Subcutaneous preadipocyte (primary cell): ENCODE data around the gene DDAH2. TPM values are rescaled to one million over a fixed set of nuclear protein-coding genes. Genes with fewer than 3 reads are reported as not detected.

Source experiments
- small RNA-seq: library from RNA; depleted of rRNA; stranded (forward); fragments of <200 nt; gene quantifications from one replicate; pipeline ENCODE3, GENCODE V24; 2012
- total RNA-seq: library from RNA; depleted of rRNA; stranded (reverse); fragments of >200 nt; gene quantifications from 2 replicates; pipeline ENCODE4 v1.2.3, GENCODE V29; 2012

The DDAH2 gene
- total RNA-seq, result 22.7 and 32.0 TPM in 2 replicates

GRCh38 chr6:31728767-31729514 lies at the start of gene DDAH2:
DDAH2 (minus strand) TSS chr6:31729299; CDS start chr6:31729161, 138 bp downstream.

GRCh38 chr6:31776989-31777666 lies 48.0 kb upstream of the DDAH2 start, which contains the start of gene VWA7:
VWA7 (minus strand) TSS chr6:31777328; CDS start chr6:31776779, 549 bp downstream.

GRCh38 chr6:31762356-31762755 lies 33.3 kb upstream of the DDAH2 start, which contains the start of gene SAPCD1:
SAPCD1 (plus strand) TSS chr6:31762656; CDS start chr6:31763055, 399 bp downstream.

GRCh38 chr6:31739639-31740396 lies 10.7 kb upstream of the DDAH2 start, which contains the start of gene MSH5:
MSH5 (plus strand) TSS chr6:31740005; CDS start chr6:31740467, 462 bp downstream.

GRCh38 chr6:31736021-31736767 lies 7.1 kb upstream of the DDAH2 start, which contains the start of gene CLIC1:
CLIC1 (minus strand) TSS chr6:31736530; CDS start chr6:31736300, 230 bp downstream.

GRCh38 chr6:31723245-31723979 lies 5.7 kb downstream of the DDAH2 start, which contains the start of gene MPIG6B:
MPIG6B (plus strand) TSS chr6:31723373; CDS start chr6:31723384, 11 bp downstream.

GRCh38 chr6:31721351-31722020 lies 7.6 kb downstream of the DDAH2 start, which contains the start of gene LY6G6C:
LY6G6C (minus strand) TSS chr6:31721746; CDS start chr6:31721679, 67 bp downstream.

GRCh38 chr6:31715022-31715958 lies 13.8 kb downstream of the DDAH2 start, which contains the start of gene LY6G6D:
LY6G6D (plus strand) TSS chr6:31715348; CDS start chr6:31715356, 8 bp downstream.

GRCh38 chr6:31706599-31706998 lies 22.5 kb downstream of the DDAH2 start, which contains the start of gene LY6G6F:
LY6G6F (plus strand) TSS chr6:31706866; CDS start chr6:31706907, 41 bp downstream.

GRCh38 chr6:31702819-31703716 lies 26.0 kb downstream of the DDAH2 start, which contains the start of gene ABHD16A:
ABHD16A (minus strand) TSS chr6:31703324; CDS start chr6:31703281, 43 bp downstream.

GRCh38 chr6:31680226-31681134 lies 48.6 kb downstream of the DDAH2 start, which contains the start of gene LY6G5C:
LY6G5C (minus strand) TSS chr6:31681067; CDS start chr6:31680373, 694 bp downstream.

Small RNA genes within 50 kb of the gene (small RNA-seq; reads per million reads assigned to genes)
- gene LY6G6D (not detected), gene MIR4646 (not detected), gene MSH5-SAPCD1 (not detected), gene RF00019 (not detected), gene RNU6-850P (not detected), gene SAPCD1 (0.08 reads per million)

Other genes starting within 250 kb of the DDAH2 start
- gene MICB, start 231.2 kb downstream of the DDAH2 start, total RNA-seq, result 10.7 and 11.1 TPM in 2 replicates
- gene MCCD1, start 200.3 kb downstream of the DDAH2 start, total RNA-seq, result not detected in 2 replicates
- gene DDX39B, start 187.3 kb downstream of the DDAH2 start, total RNA-seq, result 448 and 514 TPM in 2 replicates
- 1.8 TPM in 2 replicates for gene ATP6V1G2, start 182.7 kb downstream of the DDAH2 start, total RNA-seq
- gene NFKBIL1, start 181.7 kb downstream of the DDAH2 start, total RNA-seq, result 22.3 and 29.0 TPM in 2 replicates
- gene LTA, start 157.0 kb downstream of the DDAH2 start, total RNA-seq, result not detected in 2 replicates
- gene TNF, start 153.7 kb downstream of the DDAH2 start, total RNA-seq, result not detected in 2 replicates
- not detected in 2 replicates for gene LTB, start 146.9 kb downstream of the DDAH2 start, total RNA-seq
- gene LST1, start 143.0 kb downstream of the DDAH2 start, total RNA-seq, result not detected in 2 replicates
- gene NCR3, start 136.3 kb downstream of the DDAH2 start, total RNA-seq, result not detected in 2 replicates
- not detected in 2 replicates for gene AIF1, start 114.1 kb downstream of the DDAH2 start, total RNA-seq
- 54.7 and 90.9 TPM in 2 replicates for gene PRRC2A, start 108.6 kb downstream of the DDAH2 start, total RNA-seq
- gene BAG6, start 76.6 kb downstream of the DDAH2 start, total RNA-seq, result 145 and 182 TPM in 2 replicates
- 0.59 and 1.1 TPM in 2 replicates for gene APOM, start 73.4 kb downstream of the DDAH2 start, total RNA-seq
- gene C6orf47, start 68.5 kb downstream of the DDAH2 start, total RNA-seq, result 12.5 and 15.8 TPM in 2 replicates
- 24.3 and 26.4 TPM in 2 replicates for gene GPANK1, start 64.3 kb downstream of the DDAH2 start, total RNA-seq
- 130 and 189 TPM in 2 replicates for gene CSNK2B, start 63.2 kb downstream of the DDAH2 start, total RNA-seq
- 3.3 and 4.3 TPM in 2 replicates for gene LY6G5B, start 59.3 kb downstream of the DDAH2 start, total RNA-seq
- 0.37 and 0.39 TPM in 2 replicates for gene LY6G5C, start 48.2 kb downstream of the DDAH2 start, total RNA-seq
- gene ABHD16A, start 26.0 kb downstream of the DDAH2 start, total RNA-seq, result 29.4 and 34.0 TPM in 2 replicates
- not detected in 2 replicates for gene LY6G6F, start 22.4 kb downstream of the DDAH2 start, total RNA-seq
- not detected in 2 replicates for gene LY6G6D, start 14.0 kb downstream of the DDAH2 start, total RNA-seq
- gene LY6G6C, start 7.6 kb downstream of the DDAH2 start, total RNA-seq, result not detected in 2 replicates
- gene MPIG6B, start 5.9 kb downstream of the DDAH2 start, total RNA-seq, result not detected in 2 replicates
- 927 and 1,210 TPM in 2 replicates for gene CLIC1, start 7.2 kb upstream of the DDAH2 start, total RNA-seq
- 16.9 and 29.1 TPM in 2 replicates for gene MSH5, start 10.7 kb upstream of the DDAH2 start, total RNA-seq
- gene SAPCD1, start 33.4 kb upstream of the DDAH2 start, total RNA-seq, result 0.59 and 1.1 TPM in 2 replicates
- gene VWA7, start 48.0 kb upstream of the DDAH2 start, total RNA-seq, result under 0.01 and 0.98 TPM in 2 replicates
- gene VARS1, start 66.5 kb upstream of the DDAH2 start, total RNA-seq, result 88.6 and 117 TPM in 2 replicates
- 37.1 and 48.9 TPM in 2 replicates for gene LSM2, start 77.7 kb upstream of the DDAH2 start, total RNA-seq
- 0.37 and 0.39 TPM in 2 replicates for gene HSPA1L, start 86.0 kb upstream of the DDAH2 start, total RNA-seq
- 35.6 and 53.8 TPM in 2 replicates for gene HSPA1A, start 86.2 kb upstream of the DDAH2 start, total RNA-seq
- 77.8 and 79.0 TPM in 2 replicates for gene HSPA1B, start 98.4 kb upstream of the DDAH2 start, total RNA-seq
- gene NEU1, start 133.5 kb upstream of the DDAH2 start, total RNA-seq, result 55.9 and 56.1 TPM in 2 replicates
- gene SLC44A4, start 149.7 kb upstream of the DDAH2 start, total RNA-seq, result not detected in 2 replicates
- 43.4 and 50.4 TPM in 2 replicates for gene EHMT2, start 168.4 kb upstream of the DDAH2 start, total RNA-seq
- gene ZBTB12, start 172.8 kb upstream of the DDAH2 start, total RNA-seq, result 1.5 and 1.8 TPM in 2 replicates
- gene C2, start 198.4 kb upstream of the DDAH2 start, total RNA-seq, result 0.59 and 2.9 TPM in 2 replicates
- gene CFB, start 216.8 kb upstream of the DDAH2 start, total RNA-seq, result 6.3 and 10.7 TPM in 2 replicates
- 97.9 and 114 TPM in 2 replicates for gene NELFE, start 229.7 kb upstream of the DDAH2 start, total RNA-seq
- 55.5 and 55.7 TPM in 2 replicates for gene SKIC2, start 229.9 kb upstream of the DDAH2 start, total RNA-seq
- 13.5 and 15.1 TPM in 2 replicates for gene DXO, start 242.8 kb upstream of the DDAH2 start, total RNA-seq